Measurements from ENCODE around the gene BMPR2. TPM values are rescaled to one million over a fixed set of nuclear protein-coding genes. Genes with fewer than 3 reads are reported as not detected.
"Not testable (repeated sequence)": the region's sequence is repeated elsewhere in the genome, so short reads cannot be mapped to it uniquely, and the experiment has no call there.

Gene BMPR2
- total RNA-seq, 1 experiment from 2014 or later, result 32.4 TPM

- no peak for DNase-seq (ENCODE audit: low read depth)
Measured at GRCh38 chr2:202378662-202379358, 2.7 kb downstream of the BMPR2 start.

- no peak for DNase-seq (ENCODE audit: low read depth)
Measured at GRCh38 chr2:202382684-202383083, 6.6 kb downstream of the BMPR2 start.

GRCh38 chr2:202386495-202386894, 10.4 kb downstream of the BMPR2 start:
- not testable (repeated sequence) for DNase-seq (ENCODE audit: low read depth)

- DNase-seq (ENCODE audit: low read depth), result no peak
Measured at GRCh38 chr2:202387608-202388342, 11.6 kb downstream of the BMPR2 start.

- no peak for DNase-seq (ENCODE audit: low read depth)
Measured at GRCh38 chr2:202400941-202401340, 24.8 kb downstream of the BMPR2 start.

- DNase-seq (ENCODE audit: low read depth), result no peak
Measured at GRCh38 chr2:202405798-202406197, 29.7 kb downstream of the BMPR2 start.

- no peak for DNase-seq (ENCODE audit: low read depth)
Measured at GRCh38 chr2:202406445-202406978, 30.4 kb downstream of the BMPR2 start.

- DNase-seq (ENCODE audit: low read depth), result no peak
Measured at GRCh38 chr2:202408546-202409140, 32.5 kb downstream of the BMPR2 start.

- no peak for DNase-seq (ENCODE audit: low read depth)
Measured at GRCh38 chr2:202410092-202410491, 34.0 kb downstream of the BMPR2 start.

- DNase-seq (ENCODE audit: low read depth), result no peak
Measured at GRCh38 chr2:202411097-202411496, 35.0 kb downstream of the BMPR2 start.

GRCh38 chr2:202418027-202418426, 41.9 kb downstream of the BMPR2 start:
- DNase-seq (ENCODE audit: low read depth), result no peak

- DNase-seq (ENCODE audit: low read depth), result no peak
Measured at GRCh38 chr2:202418511-202418910, 42.4 kb downstream of the BMPR2 start.

GRCh38 chr2:202423139-202423538, 47.0 kb downstream of the BMPR2 start:
- DNase-seq (ENCODE audit: low read depth), result no peak

GRCh38 chr2:202425036-202425435, 48.9 kb downstream of the BMPR2 start:
- no peak for DNase-seq (ENCODE audit: low read depth)

GRCh38 chr2:202426751-202427150, 50.6 kb downstream of the BMPR2 start:
- DNase-seq (ENCODE audit: low read depth), result no peak

GRCh38 chr2:202429164-202429980, 53.2 kb downstream of the BMPR2 start:
- DNase-seq (ENCODE audit: low read depth), result no peak

GRCh38 chr2:202432776-202433175, 56.6 kb downstream of the BMPR2 start:
- no peak for DNase-seq (ENCODE audit: low read depth)

GRCh38 chr2:202434472-202434871, 58.3 kb downstream of the BMPR2 start:
- DNase-seq (ENCODE audit: low read depth), result no peak

- no peak for DNase-seq (ENCODE audit: low read depth)
Measured at GRCh38 chr2:202436626-202437025, 60.5 kb downstream of the BMPR2 start.

- DNase-seq (ENCODE audit: low read depth), result not testable (repeated sequence)
Measured at GRCh38 chr2:202440117-202440516, 64.0 kb downstream of the BMPR2 start.

- DNase-seq (ENCODE audit: low read depth), result no peak
Measured at GRCh38 chr2:202442882-202443281, 66.8 kb downstream of the BMPR2 start.

- DNase-seq (ENCODE audit: low read depth), result no peak
Measured at GRCh38 chr2:202444000-202444399, 67.9 kb downstream of the BMPR2 start.

All from RPMI7951 (cell line).